ENCODE results near the gene TIAM2. TPM values are rescaled to one million over a fixed set of nuclear protein-coding genes. Genes with fewer than 3 reads are reported as not detected.

Gene TIAM2
- total and polyA plus RNA-seq, 9 of the 15 experiments (the other 6 are each of a cell fraction or from before 2014, with no cell fraction given), result 0.73 to 6.5 (median 4.3) TPM

DNA sequence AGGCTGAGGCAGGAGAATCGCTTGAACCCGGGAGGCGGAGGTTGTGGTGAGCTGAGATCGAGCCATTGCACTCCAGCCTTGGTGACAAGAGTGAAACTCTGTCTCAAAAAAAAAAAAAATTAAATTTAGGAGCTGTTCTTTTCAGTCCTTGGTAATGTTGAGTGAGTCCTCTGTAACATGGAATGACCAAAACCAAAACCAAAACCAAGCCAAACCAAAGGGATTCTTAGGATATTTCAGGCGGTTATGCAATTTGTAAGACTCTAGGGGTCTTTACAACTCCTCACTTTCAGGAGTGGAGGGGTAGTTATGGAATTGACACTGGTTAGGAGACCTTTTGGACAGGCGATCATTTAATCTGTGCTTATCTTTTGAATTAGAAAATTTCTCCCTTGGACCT is 15.8 kb downstream of the TIAM2 start:
- intact Hi-C loops (cut with micrococcal nuclease) (no loop called here), in situ Hi-C loops (cut with MboI) (no loop called here)
- no peak for TF ChIP-seq KLF1 (tag; IDR thresholded peaks at IDR 0.05)
- TF ChIP-seq IFI16 (CRISPR knock-in tag; IDR thresholded peaks at IDR 0.05), result no peak
- TF ChIP-seq ZNF274 (IDR thresholded peaks at IDR 0.05; ENCODE audit: borderline replicate concordance, low read depth, low read length), result no peak
- TF ChIP-seq, protein P1, sequence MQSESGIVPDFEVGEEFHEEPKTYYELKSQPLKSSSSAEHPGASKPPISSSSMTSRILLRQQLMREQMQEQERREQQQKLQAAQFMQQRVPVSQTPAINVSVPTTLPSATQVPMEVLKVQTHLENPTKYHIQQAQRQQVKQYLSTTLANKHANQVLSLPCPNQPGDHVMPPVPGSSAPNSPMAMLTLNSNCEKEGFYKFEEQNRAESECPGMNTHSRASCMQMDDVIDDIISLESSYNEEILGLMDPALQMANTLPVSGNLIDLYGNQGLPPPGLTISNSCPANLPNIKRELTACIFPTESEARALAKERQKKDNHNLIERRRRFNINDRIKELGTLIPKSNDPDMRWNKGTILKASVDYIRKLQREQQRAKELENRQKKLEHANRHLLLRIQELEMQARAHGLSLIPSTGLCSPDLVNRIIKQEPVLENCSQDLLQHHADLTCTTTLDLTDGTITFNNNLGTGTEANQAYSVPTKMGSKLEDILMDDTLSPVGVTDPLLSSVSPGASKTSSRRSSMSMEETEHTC (IDR thresholded peaks at IDR 0.05), result no peak
- TF ChIP-seq MTA2 (IDR thresholded peaks at IDR 0.05; ENCODE audit: low read depth), result no peak
- no peak for TF ChIP-seq HDAC2 (IDR thresholded peaks at IDR 0.05)
- TF ChIP-seq, protein P2, sequence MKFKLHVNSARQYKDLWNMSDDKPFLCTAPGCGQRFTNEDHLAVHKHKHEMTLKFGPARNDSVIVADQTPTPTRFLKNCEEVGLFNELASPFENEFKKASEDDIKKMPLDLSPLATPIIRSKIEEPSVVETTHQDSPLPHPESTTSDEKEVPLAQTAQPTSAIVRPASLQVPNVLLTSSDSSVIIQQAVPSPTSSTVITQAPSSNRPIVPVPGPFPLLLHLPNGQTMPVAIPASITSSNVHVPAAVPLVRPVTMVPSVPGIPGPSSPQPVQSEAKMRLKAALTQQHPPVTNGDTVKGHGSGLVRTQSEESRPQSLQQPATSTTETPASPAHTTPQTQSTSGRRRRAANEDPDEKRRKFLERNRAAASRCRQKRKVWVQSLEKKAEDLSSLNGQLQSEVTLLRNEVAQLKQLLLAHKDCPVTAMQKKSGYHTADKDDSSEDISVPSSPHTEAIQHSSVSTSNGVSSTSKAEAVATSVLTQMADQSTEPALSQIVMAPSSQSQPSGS (CRISPR knock-in tag; IDR thresholded peaks at IDR 0.05), result no peak
- no peak for TF ChIP-seq RFX1 (IDR thresholded peaks at IDR 0.05)
- TF ChIP-seq, protein P3, sequence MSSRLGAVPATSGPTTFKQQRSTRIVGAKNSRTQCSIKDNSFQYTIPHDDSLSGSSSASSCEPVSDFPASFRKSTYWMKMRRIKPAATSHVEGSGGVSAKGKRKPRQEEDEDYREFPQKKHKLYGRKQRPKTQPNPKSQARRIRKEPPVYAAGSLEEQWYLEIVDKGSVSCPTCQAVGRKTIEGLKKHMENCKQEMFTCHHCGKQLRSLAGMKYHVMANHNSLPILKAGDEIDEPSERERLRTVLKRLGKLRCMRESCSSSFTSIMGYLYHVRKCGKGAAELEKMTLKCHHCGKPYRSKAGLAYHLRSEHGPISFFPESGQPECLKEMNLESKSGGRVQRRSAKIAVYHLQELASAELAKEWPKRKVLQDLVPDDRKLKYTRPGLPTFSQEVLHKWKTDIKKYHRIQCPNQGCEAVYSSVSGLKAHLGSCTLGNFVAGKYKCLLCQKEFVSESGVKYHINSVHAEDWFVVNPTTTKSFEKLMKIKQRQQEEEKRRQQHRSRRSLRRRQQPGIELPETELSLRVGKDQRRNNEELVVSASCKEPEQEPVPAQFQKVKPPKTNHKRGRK (tag; IDR thresholded peaks at IDR 0.05), result no peak
- TF ChIP-seq ZNF766 (CRISPR knock-in tag; conservative IDR thresholded peaks at IDR 0.05), result no peak
- no peak for TF ChIP-seq LARP7 (IDR thresholded peaks at IDR 0.05)
- TF ChIP-seq FOXJ3 (CRISPR knock-in tag; IDR thresholded peaks at IDR 0.05), result no peak
- no peak for TF ChIP-seq SIN3A (IDR thresholded peaks at IDR 0.05; ENCODE audit: borderline replicate concordance in 2 of 2, control insufficient read depth in 1 of 2, low read depth in 2 of 2, low read length in 2 of 2)
- no peak for TF ChIP-seq EHMT2 (IDR thresholded peaks at IDR 0.05)
- no peak for TF ChIP-seq TEAD2 (tag; IDR thresholded peaks at IDR 0.05)
- H3K27ac ChIP-seq (ENCODE audit: extremely low read depth, low read depth, low read length), result no peak overlapping the region
- H3K27me3 ChIP-seq (ENCODE audit: control insufficient read depth in 2 of 2, insufficient read depth in 2 of 2, low read length in 2 of 2), result peaks cover 40 to 55% of the 10 kb centered on the region in 2 experiments
- no peaks in the 10 kb centered on the region for H3K36me3 ChIP-seq (ENCODE audit: control insufficient read depth, insufficient read depth, low read length)
- no peaks in the 10 kb centered on the region for H3K9me3 ChIP-seq (replicated peaks; ENCODE audit: control insufficient read depth, insufficient read depth, low read depth, low read length)
- ChIA-PET CTCF (ENCODE audit: low intra/inter-chr PET ratio) (no interaction called here), POLR2A (interaction anchor here (0.7 to 2.4 kb wide), 2 partner anchors 29 to 640 kb away, joined by 3 to 5 read pairs; no protein-coding TSS in a partner anchor)
- H3K4me3 ChIP-seq, result no peak overlapping the region
- BruUV-seq (replicated peaks), result no TSS peak
- ATAC-seq (no peak), FAIRE-seq (no peak), DNase-seq (ENCODE audit: extremely low read depth in 1 of 4, low spot score in 3 of 4) (no peak)
- no peaks in the 10 kb centered on the region for H4K20me1 ChIP-seq (replicated peaks; ENCODE audit: control insufficient read depth, insufficient read depth, low read length)
- H3K4me1 ChIP-seq (replicated peaks in 1 of 2; ENCODE audit: control insufficient read depth in 2 of 2, insufficient read depth in 2 of 2, low read length in 2 of 2), result no peaks in the 10 kb centered on the region
- H3K9ac ChIP-seq (ENCODE audit: insufficient read depth in 1 of 2, low read depth in 2 of 2, low read length in 2 of 2), result no peak overlapping the region
- WGBS (ENCODE audit: insufficient coverage, low coverage, missing lambda C conversion rate), result 5% methylated on average over 6 of the region's 6 CpGs
- no peak overlapping the region for H2AFZ ChIP-seq (ENCODE audit: low read depth, low read length)
- H3K9me1 ChIP-seq (ENCODE audit: control insufficient read depth, insufficient read depth, low read length), result no peaks in the 10 kb centered on the region
- no peak overlapping the region for H3K4me2 ChIP-seq (ENCODE audit: insufficient read depth, low read length)
- H3K79me2 ChIP-seq (ENCODE audit: control insufficient read depth, insufficient read depth, low read length), result no peaks in the 10 kb centered on the region

Measured in K562 (cell line).